ENCODE data around the gene TBKBP1. TPM values are rescaled to one million over a fixed set of nuclear protein-coding genes. Genes with fewer than 3 reads are reported as not detected.
"Not testable (repeated sequence)": the region's sequence is repeated elsewhere in the genome, so short reads cannot be mapped to it uniquely, and the experiment has no call there.

The TBKBP1 gene
- total RNA-seq, 2 donors from 2014 or later, result 1.5 to 3.8 TPM

DNA sequence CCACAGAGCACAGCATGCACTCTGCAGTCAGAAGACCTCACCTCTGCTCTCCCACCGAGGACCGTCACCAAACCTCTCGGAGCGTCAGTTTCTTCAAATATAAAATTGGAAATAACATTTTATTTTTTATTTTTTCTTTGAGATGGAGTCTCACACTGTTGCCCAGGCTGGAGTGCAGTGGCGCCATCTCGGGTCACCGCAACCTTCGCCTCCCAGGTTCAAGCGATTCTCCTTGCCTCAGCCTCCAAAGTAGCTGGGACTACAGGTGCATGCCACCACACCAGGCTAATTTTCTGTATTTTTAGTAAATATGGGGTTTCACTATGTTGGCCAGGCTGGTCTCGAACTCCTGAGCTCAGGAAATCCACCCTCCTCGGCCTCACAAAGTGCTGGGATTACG lies 46.0 kb downstream of the TBKBP1 start:
- ATAC-seq; intact Hi-C loops (cut with DNase I, micrococcal nuclease); DNase-seq: not testable (repeated sequence)

DNA sequence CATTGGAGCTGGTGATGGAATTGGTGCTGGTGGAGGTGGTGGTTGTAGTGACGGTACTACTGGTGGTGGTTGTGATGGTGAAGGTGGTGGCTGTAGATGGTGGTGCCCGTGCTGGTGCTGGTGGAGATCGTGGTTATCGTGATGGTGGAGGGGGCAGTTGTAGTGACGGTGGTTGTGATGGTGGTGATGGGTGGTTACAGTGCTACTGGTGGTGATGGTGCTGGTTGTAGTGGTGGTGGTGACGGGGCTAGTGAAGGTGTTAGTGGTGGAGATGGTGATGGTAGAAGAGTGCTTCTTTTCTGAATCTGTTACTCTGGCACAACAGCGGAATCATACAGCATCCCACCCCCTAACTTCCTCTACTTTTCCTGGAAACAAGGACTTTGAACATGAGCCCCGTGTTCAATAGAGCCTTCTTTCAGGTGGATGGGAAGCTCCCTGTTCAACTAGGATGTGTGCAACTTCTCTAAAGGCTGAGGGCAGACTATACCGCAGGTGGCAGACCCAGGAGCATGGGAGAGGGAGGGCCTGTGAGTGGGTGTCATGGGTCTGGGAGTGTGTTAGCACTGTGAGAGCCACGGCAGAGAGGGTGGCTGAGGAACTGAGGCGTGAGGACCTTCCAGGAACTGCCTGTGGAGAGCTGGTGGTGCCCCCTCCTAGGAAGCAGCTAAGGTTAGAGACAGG lies 47.3 kb downstream of the TBKBP1 start:
- no peak for DNase-seq
- intact Hi-C loops (cut with DNase I, micrococcal nuclease), result no loop called here

DNA sequence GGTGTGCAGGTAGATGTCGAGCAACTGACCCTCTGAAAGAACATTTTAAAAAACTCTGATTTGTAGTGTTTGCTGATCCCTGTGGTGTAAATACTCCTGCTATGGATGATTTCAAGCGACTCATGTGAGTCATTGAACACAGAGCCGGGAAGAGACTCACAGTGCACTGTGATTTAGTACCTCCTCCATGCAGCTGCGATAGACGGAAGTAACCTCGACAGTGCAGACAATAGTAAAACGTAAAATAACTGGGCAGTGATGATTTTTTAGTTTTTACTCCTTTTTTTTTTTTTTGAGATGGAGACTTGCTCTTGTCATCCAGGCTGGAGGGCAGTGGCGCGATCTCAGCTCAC lies 47.8 kb downstream of the TBKBP1 start:
- DNase-seq, result no peak
- ATAC-seq, result no peak
- intact Hi-C loops (cut with DNase I, micrococcal nuclease), result no loop called here

More for the DNA sequence above, 47.3 kb downstream of the TBKBP1 start:
- no peak for ATAC-seq

DNA sequence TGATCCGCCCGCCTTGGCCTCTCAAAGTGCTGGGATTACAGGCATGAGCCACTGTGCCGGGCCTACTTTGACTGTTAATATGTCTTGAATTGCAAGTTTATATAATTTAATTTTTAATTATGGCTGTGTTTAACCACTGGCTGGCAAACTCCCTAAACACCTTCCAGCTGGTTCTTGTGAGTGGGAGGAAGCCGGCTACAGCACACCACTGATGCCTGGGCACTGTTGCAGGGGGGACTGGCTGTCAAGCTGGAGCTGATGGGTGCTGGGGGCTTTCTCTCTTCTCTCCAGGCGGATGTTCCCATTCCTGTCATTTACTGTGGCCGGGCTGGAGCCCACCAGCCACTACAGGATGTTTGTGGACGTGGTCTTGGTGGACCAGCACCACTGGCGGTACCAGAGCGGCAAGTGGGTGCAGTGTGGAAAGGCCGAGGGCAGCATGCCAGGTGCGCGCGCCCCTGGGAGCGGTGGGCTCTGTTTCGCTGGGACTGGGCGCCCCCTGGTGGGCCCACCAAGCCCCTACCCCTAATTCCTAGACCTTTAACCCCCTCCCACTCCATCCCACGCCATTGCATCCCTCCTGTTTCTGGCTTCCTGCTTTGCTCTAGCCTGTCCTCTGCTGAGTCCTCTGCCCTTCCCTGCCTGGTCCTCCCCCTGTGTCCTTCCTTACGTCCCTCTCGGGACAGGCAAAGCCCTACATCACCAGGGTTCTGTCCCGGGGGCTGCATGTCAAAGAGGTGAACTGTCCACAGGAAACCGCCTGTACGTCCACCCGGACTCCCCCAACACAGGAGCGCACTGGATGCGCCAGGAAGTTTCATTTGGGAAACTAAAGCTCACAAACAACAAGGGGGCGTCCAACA lies 48.6 kb downstream of the TBKBP1 start:
- intact Hi-C loops (cut with DNase I, micrococcal nuclease), result no loop called here
- DNase-seq (no peak), ATAC-seq (no peak)

DNA sequence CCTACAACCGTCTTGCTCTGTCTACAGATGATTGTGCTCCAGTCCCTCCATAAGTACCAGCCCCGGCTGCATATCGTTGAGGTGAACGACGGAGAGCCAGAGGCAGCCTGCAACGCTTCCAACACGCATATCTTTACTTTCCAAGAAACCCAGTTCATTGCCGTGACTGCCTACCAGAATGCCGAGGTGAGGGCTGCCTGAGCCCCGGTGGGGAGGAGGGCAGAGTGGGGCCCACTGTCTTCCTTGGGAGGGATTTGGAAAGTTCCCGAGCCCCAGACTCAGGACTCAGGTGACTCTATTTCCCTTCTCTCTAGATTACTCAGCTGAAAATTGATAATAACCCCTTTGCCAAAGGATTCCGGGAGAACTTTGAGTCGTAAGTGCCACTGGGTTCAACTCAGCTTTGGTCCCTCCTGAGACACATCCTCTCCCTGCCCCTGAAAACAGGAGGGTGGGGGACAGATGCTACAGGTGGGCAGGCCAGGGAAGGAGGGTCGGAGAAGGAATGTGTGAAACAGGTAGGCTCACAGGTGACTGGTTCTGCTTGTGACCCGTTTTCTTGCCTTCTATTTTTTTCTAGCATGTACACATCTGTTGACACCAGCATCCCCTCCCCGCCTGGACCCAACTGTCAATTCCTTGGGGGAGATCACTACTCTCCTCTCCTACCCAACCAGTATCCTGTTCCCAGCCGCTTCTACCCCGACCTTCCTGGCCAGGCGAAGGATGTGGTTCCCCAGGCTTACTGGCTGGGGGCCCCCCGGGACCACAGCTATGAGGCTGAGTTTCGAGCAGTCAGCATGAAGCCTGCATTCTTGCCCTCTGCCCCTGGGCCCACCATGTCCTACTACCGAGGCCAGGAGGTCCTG lies 50.4 kb downstream of the TBKBP1 start:
- DNase-seq, result no peak
- ATAC-seq, result no peak
- intact Hi-C loops (cut with DNase I, micrococcal nuclease), result no loop called here

DNA sequence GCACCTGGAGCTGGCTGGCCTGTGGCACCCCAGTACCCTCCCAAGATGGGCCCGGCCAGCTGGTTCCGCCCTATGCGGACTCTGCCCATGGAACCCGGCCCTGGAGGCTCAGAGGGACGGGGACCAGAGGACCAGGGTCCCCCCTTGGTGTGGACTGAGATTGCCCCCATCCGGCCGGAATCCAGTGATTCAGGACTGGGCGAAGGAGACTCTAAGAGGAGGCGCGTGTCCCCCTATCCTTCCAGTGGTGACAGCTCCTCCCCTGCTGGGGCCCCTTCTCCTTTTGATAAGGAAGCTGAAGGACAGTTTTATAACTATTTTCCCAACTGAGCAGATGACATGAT lies 51.0 kb downstream of the TBKBP1 start:
- ATAC-seq (no peak), DNase-seq (no peak)

DNA sequence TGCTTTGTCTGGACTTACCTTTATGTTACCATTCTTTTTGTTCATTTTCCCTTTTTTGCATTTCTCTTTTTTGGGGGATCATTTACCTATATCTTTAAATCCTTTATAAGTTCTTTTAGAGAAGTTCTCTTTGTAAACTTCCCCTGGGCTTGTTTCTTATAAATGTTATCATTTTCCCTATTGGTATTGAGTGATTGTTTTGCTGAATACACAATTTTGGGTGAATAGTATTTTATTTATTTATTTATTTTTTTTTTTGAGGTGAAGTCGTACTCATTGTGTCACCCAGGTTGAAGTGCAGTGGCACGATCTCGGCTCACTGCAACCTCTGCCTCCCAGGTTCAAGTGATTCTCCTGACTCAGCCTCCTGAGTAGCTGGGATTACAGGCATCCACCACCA lies 57.5 kb downstream of the TBKBP1 start:
- intact Hi-C loops (cut with DNase I, micrococcal nuclease), result no loop called here
- no peak for DNase-seq
- no peak for ATAC-seq

More for the DNA sequence above, 51.0 kb downstream of the TBKBP1 start:
- intact Hi-C loops (cut with DNase I, micrococcal nuclease), result no loop called here

DNA sequence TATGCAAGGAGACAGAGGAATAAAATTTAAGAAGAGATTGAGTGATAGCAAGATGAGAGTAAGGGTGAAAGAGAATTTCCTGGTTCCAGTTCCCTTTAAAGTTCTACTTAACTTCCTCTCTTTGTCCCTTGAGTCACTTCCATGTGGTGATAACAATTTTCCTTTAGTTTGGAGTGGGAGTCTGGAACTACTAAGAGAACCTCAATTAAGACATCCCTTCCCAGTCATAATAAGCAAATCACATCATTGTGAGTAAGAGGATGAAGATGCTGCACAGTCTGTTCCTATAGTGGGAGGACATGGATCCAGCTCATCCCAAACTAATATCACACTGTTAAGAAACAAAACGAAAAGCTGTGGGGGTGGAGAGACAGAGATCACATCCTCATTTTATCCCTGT lies 63.4 kb downstream of the TBKBP1 start:
- DNase-seq (no peak), ATAC-seq (no peak)
- intact Hi-C loops (cut with DNase I, micrococcal nuclease), result no loop called here

DNA sequence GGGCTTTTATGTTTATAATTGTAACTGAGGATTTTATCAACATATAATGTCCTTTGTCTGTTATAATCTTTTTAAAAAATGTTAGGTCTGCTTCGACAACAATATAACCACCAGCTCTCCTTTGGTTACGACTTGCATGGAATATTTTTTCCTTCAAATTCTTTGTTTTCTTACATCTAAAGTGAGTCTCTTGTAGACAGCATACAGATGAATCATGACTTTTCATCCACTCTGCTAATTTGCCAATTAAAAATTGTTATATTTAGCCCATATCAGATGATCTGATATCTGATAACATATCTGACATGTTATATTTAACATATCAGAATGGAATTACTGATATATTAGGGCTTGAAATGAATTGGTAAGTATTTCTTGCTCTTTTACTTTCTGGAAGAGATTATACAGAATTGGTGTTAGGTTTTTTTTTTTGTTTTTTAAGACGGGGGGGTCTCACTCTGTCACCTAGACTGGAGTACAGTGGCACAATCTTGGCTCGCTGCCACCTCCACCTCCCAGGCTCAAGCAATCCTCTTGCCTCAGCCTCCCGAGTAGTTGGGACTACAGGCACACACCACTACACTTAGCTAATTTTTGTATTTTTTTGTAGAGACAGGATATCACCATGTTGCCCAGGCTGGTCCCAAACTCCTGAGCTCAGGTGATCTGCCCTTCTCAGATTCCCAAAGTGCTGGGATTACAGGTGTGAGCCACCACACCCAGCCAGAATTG lies 66.6 kb downstream of the TBKBP1 start:
- intact Hi-C loops (cut with DNase I, micrococcal nuclease), result no loop called here
- DNase-seq (no peak), ATAC-seq (no peak)

Other genes starting within 250 kb of the TBKBP1 start
- gene NPEPPS, start 163.1 kb upstream of the TBKBP1 start, total RNA-seq, result 100 to 1,000 TPM; 148 to 158 TPM
- gene KPNB1, start 44.2 kb upstream of the TBKBP1 start, total RNA-seq, result 100 to 1,000 TPM; 176 to 228 TPM
- under 1 TPM; 0.34 to 0.56 TPM for gene TBX21, start 39.1 kb downstream of the TBKBP1 start, total RNA-seq
- 10 to 100 TPM; 58.9 to 87.0 TPM for gene OSBPL7, start 127.6 kb downstream of the TBKBP1 start, total RNA-seq
- gene MRPL10, start 137.4 kb downstream of the TBKBP1 start, total RNA-seq, result 10 to 100 TPM; 31.5 to 37.5 TPM
- under 1 TPM in 1 of 2 donors, not detected in 1; 0.42 TPM for gene LRRC46, start 137.5 kb downstream of the TBKBP1 start, total RNA-seq
- gene SCRN2, start 147.1 kb downstream of the TBKBP1 start, total RNA-seq, result 10 to 100 TPM; 51.0 to 53.7 TPM
- 10 to 100 TPM in 1 of 2 donors, 1 to 10 TPM in 1; 4.4 to 20.5 TPM for gene SP6, start 157.0 kb downstream of the TBKBP1 start, total RNA-seq
- gene SP2, start 202.1 kb downstream of the TBKBP1 start, total RNA-seq, result 10 to 100 TPM; 21.7 to 22.3 TPM
- gene PNPO, start 247.4 kb downstream of the TBKBP1 start, total RNA-seq, result 10 to 100 TPM; 24.9 to 26.0 TPM